DMS153 (cell line): ENCODE data around the gene TSTD2.

ENCODE experiments used
- DNase-seq: peaks from one replicate; lab custom pipeline; 2025; lab: John Stamatoyannopoulos, UW

Gene TSTD2

GRCh38 chr9:97562542-97562941 is 70.6 kb downstream of the TSTD2 start:
- no peak for DNase-seq

GRCh38 chr9:97561501-97561900 is 71.7 kb downstream of the TSTD2 start:
- no peak for DNase-seq

GRCh38 chr9:97560851-97561250 is 72.3 kb downstream of the TSTD2 start:
- DNase-seq = no peak

- DNase-seq = no peak
Measured at GRCh38 chr9:97560154-97560553, 73.0 kb downstream of the TSTD2 start.

DNA sequence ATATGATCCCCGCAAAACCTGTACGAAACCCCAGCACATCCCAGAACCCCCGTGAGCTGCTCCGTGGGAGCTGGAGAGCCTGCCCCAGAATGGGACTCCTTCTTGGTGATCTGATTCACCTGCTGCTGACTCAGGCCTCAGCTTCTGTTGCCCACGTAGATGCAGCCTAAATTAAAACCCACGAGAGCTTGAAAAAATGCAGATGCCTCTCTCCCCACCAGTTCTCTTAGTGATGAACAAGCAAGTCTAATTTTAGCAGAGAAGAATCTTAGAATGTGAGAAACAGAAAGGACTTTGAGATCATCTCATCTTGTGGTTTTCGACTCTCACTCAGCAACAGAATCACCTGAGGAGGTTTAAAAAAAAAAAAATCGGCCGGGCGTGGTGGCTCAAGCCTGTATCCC is 74.1 kb downstream of the TSTD2 start:
- no peak for DNase-seq

- DNase-seq = no peak
Measured at GRCh38 chr9:97558701-97559101, 74.5 kb downstream of the TSTD2 start.

DNA sequence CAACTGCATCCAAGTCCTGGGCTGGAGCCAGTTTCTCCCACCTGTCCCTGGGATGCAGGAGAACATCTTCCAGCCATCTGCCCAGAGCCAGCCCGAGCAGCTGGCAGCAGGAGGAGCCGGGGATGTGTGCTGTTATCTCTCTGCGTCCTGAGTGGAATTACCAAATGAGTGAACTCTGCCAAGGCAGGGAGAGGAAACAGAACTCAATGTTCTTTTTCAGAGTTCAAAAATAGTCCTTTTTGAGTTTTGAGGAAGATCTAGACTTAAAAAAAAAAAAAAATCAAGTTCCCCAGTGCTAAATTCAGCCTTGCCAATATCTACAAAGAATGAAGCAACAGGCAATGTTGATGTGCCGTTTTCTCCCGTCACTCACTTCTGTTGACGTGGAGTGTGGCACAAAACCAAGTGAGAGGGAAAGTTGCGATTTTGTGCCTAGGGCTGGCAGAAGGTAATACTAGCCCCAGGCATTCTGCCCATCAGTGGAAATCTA is 75.5 kb downstream of the TSTD2 start:
- no peak for DNase-seq

- DNase-seq = no peak
Measured at GRCh38 chr9:97556721-97557605, 76.2 kb downstream of the TSTD2 start.

DNA sequence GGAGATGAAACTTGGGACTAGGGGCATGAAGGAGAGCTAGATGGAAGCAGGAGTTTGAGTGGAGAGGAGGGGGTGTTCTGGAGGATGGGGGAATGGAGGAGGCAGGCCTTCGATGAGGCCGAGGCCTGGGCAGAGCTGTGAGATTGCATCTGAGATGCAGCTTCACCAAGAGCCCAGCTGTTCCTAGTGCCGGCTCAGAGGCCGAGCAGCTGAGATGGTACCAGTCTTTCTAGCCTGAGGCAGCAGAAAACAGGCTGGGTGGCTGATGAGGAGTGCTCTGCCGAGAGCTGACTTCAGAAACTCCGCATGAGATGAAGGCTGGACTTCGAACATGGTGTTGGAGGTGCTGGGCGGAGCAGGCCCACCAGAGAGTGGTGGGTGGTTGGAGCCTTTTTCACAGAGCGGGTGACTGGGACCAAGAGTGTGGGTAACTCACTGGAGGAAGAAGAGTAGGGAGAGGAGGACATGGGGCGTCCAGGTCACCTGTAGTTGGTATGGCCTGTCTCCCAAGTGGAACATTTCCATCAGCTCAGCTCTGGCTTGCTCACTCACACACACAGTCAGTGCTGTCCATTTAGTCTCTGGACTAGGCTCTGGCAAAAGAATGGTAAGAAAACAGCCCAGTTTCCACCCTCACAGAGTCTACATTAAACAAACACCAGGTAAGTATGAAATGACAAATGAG is 77.0 kb downstream of the TSTD2 start:
- no peak for DNase-seq

GRCh38 chr9:97555164-97555563 is 78.0 kb downstream of the TSTD2 start:
- no peak for DNase-seq

GRCh38 chr9:97554566-97555075 is 78.5 kb downstream of the TSTD2 start:
- DNase-seq = no peak

GRCh38 chr9:97553841-97554240 is 79.3 kb downstream of the TSTD2 start:
- DNase-seq = no peak

DNA sequence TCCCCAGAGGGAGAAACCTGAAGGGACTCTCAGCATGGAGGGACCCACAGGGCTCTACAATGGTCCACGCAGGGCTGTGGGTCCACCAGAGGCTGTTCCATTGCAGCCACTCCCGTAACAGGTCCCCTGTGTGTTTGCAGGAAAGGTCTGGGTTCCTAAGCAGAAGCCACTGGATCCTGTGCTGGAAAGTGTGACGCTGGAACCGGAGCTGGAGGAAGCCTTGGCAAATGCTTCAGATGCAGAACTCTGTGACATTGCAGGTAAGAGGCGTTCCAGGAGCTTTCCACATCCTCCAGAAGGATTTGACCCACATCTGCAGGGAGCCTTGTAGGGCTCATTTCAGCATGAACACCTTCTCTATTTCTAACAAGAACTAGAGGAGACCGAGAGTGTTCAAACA is 80.0 kb downstream of the TSTD2 start:
- DNase-seq = no peak

DNA sequence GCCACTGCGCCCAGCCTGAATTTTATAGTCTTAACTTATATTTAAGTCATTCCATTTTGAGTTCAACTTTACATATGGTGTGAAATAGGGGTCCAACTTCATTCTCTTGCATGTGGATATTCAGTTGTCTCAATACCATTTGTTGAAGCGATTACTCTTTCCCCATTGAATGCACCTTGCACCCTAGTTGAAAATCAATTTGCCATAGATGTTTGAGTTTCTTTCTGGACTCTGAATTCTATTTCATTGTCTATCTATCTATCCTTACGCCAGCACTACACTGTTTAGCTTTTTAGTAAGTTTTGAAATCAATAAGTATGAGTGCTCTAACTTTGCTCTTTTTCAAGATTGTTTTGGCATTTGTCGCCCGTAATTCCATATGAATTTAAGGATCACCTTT is 81.9 kb downstream of the TSTD2 start:
- DNase-seq = no peak

- DNase-seq = no peak
Measured at GRCh38 chr9:97550386-97550785, 82.8 kb downstream of the TSTD2 start.
